ENCODE measurements around the gene CALN1.

GRCh38 chr7:72182036-72182435 is 230.1 kb downstream of the CALN1 start:
- TF ChIP-seq GATA2 (IDR thresholded peaks at IDR 0.05; ENCODE audit: low read depth, low read length) (no peak), GATA3 (IDR thresholded peaks at IDR 0.05; ENCODE audit: low read depth, low read length) (no peak)

All from SH-SY5Y (cell line).